ACHN (cell line): Measurements from ENCODE around the gene ANKRD16.

Experiments used
- DNase-seq: peaks from one replicate; pipeline ENCODE4 v3.0.0-alpha.2; 2015
- in situ Hi-C: cut with HindIII; loops from 2 replicates; pipeline ENCODE4 v1.10.0; 2017; ENCODE audit warnings: low sequenced_read_pairs, low pct_ligation_motif_present, low pct_unique_long_range_greater_than_20kb

The ANKRD16 gene

DNA sequence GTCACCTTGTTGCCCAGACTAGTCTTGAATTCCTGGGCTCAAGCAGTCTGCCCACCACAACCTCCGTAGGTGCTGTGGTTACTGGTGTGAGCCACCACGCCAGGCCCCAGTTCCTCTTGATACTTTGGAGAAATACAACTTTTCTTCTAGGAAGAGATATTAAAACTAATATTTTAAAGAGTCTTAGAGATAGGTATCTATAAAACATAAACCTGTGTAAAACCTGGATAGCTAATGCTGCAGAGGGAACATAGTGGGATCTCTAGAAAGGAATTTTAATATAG is 71.7 kb downstream of the ANKRD16 start:
- in situ Hi-C loops = no loop called here
- no peak for DNase-seq

DNA sequence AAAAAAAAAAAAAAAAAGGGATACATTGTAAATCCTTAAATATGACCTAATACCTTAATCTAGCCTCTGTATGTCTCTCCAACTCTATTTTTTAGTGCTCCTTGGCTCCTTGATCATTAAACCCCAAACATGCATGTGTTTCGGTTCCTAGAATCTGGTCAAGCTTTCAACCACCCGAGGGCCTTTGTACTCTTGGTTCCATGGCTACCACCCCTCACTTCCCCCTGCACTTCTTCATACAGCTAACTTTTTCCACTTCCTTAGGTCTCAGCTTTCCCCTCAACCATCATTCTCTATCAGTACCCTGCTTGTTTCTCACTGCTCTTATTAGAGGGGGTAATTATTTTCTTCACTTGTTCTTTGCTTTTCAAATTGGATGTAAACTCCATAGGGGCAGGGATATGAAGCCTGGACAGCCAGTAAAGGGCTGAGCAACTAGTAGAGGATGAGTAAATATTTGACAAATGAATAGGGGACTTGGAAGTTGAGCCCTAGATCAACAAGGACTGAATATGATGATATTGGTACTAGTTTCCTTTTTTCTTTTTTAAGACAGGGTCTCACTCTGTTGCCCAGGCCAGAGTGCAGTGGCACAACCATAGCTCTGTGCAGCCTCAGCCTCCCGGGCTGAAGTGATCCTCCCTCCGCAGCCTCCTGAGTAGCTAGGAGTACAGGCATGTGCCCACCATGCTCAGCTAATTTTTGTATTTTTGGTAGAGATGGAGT is 72.2 kb downstream of the ANKRD16 start:
- in situ Hi-C loops = no loop called here

DNA sequence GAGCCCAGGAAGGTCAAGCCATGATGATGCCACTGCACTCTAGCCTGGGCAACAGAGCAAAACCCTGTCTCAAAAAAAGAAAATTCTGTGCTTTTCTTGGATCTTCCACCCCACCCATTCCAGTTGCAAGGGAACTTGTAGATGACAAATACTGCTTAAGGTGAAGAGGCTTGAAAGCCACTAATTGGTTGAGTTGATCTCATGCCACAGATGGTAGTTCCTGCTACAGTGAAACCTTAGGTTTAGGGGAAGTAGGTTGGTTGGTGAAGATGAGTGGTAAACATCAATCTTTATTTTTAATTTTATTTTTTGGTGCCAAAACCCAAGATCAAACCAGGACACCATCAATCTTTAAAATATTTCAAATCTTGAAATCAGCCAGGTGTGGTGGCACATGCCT is 73.5 kb downstream of the ANKRD16 start:
- in situ Hi-C loops = no loop called here
- no peak for DNase-seq

More for the DNA sequence above, 72.2 kb downstream of the ANKRD16 start:
- DNase-seq = no peak

DNA sequence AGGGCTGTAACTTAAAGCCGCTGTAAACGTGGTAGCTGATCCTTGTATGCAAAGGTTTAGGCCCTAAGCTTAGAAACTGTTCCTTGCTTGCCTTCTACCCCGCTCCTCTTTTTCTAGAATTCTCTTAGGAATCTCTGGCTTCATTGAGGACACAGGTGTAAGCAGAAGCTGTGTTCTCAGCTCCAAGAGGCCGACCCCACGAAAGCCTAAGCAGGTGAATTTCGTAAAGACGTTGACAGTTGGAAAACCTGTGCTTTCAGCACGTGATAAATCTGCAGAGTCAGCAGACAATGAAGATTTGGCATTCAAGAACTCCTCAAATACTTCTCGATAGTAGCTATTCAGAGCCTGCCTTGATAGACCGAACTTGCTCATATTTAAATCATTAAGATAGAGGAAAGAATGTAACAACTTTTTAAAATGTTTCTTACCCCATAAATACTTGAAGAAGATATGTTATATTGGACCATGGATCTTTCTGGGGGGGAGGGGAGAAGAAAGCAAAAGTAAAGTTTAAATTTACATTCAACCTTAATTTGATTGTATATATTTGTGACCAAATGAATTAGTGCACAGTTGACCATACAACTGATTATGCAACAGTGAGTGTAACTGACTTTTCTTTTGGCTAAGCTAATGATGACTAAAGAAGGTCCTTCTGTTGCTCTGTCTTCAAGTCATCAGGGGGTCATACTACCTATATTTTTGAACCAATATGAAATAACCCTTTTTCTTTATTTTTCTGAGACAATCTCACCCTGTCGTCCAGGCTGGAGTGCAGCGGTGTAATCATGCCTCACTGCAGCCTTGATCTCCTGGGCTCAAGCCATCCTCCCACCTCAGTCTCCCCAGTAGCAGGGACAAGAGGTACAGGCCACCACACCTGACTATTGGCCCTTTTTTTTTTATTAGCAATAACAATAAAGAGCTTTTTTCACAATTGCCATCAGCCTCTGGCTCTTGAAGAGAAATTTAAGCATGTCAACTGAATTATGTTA is 75.3 kb downstream of the ANKRD16 start:
- peak; percentile 15 for DNase-seq
- in situ Hi-C loops = no loop called here

DNA sequence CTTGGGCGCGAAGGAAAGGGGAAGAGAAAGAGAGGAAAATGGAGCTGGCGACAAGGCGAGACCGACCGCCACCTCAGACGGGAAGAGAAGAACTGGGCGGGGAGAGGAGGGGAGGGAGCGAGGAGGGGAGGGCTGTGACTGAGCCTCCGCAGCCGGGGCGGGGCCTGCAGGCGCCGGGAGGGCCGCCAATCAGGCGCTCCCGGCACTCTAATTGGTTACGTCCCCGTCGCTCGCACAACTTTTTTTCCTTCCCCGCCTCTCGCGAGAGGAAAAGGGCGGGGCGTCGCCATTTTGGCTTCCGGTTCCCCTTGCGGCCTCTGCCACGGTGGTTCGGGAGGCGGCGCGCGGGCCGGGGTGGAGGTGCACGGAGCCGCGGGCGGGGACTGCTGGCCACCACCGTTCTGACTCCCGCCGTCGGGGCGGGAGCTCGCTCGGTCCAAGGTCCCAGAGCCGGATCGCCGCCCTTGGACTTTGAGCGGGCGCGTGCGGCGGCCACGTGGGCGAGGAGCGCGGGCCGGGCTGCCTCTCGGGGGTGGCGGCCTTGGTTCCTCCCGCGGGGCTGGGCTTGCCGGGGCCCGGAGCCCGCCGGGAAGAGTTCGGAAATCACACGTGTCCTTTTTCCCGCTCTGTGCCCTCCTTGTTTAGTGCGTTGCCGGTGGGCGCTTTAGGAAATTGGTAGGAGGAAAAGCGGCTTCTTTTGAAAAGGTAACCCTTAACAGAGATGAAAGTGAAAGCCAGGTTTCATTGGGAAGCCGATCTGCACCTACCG is 76.2 kb downstream of the ANKRD16 start, which contains the start of gene GDI2:
Gene GDI2 (minus strand): TSS at position 94 of the 769 bp plus-strand sequence. CDS start 176 bp downstream, outside the sequence.
- DNase-seq = peak; percentile 94
- in situ Hi-C loops = no loop called here

DNA sequence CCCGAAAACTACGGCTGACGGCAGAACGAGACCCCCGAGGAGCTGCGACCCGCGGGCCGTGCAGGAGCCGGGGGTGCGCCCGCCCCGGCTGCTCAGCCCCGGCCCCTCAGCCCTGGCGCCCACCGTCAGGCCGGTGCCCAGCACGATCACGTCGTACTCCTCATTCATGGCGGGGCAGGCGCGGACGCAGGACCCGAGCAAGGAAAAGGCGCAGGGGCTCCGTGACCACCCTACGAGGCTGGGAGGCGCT is 76.7 kb downstream of the ANKRD16 start:
- in situ Hi-C loops = no loop called here
- no peak for DNase-seq

DNA sequence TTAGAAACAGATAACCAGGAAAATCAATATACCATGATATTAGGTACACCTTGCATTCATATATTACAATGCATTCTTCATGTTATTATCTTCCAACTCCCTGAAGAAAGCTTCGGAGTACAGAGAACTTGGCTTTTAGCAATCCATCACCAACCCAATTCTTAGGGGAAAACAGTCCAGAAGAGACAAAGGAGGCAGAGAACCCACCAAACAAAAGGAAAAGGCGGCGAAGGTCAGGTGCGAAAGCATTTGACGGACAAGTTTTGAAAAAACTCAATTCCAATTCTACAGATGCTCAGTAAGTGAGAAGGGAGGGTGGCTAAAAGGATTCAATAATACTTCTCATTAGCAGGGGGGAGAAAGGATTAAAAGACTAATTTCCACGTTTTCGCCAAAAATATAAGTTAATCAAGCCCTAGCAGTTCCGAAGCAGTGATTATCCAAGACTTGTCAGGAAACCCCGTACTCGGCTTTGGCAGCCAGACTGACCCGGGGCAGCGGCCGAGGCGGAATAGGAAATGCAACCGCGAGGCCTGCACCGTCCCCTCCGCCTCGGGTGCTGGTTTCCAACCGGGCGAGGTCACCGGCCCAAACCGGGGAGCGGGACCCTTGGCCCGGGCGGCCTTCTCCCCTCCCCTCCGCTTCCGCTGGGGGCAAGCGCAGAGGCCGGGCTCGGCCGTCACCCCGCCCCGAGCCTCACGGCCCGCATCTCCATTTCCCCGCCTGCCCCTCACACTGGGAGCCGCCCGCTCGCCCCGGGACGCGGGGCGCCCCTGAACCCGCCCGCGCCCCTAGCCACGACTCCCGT is 77.2 kb downstream of the ANKRD16 start:
- DNase-seq = peak; percentile 33
- in situ Hi-C loops = no loop called here
